ENCODE measurements around the gene PRTG. TPM values are rescaled to one million over a fixed set of nuclear protein-coding genes. Genes with fewer than 3 reads are reported as not detected.
"Not testable (repeated sequence)": the region's sequence is repeated elsewhere in the genome, so short reads cannot be mapped to it uniquely, and the experiment has no call there.

PRTG gene
- total RNA-seq, 2 experiments from 2014 or later, result not detected

DNA sequence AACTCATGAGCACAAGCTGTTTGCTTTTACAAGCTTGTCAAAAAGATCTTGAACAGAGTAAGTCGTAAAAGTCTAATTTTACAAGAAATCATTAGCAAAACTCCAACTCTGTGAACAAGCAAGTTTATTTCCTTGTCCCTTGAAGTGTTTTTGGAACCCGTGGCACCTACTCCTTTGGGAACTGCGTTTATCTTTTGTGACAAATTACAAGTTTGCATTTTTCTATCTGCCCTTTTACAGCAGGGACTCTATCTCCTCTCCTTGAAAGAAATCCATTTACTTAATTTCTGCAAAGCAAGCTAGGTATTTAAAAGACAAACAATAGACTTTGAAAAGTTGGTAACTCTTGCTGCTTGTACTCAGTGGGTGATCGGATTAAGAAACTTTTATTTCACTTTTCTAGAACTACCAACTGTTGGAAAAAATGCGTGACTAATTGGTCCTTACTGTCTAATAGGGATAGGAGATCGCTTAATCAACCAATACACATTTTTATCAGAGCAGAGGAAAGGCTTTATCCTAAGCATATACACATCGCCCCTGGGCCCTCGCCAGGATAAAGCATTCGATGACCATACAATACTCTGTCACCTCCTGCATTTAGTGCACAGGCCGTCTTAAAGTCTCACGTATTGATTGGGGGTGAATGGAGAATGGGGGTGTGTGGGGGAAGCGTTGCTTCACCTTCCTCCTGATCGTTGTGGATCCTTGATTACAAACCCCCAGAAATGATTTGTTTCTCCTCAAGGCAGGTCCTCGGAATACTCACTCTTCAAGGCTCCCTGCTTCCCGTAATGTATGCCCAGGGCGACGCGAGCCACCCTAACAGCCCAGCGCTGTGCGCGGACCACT lies 1.7 kb downstream of the PRTG start:
- Mint-ChIP-seq H3K4me1 (peaks cover 4% of the 10 kb centered on the region), H3K9me3 (no peaks in the 10 kb centered on the region), H3K36me3 (ENCODE audit: low read depth) (no peaks in the 10 kb centered on the region), H3K27ac (no peak overlapping the region), H3K27me3 (peaks cover 40% of the 10 kb centered on the region), H3K4me3 (no peak overlapping the region)
- ChIA-PET CTCF (no interaction called here), POLR2A (no interaction called here)
- DNase-seq, result no peak

DNA sequence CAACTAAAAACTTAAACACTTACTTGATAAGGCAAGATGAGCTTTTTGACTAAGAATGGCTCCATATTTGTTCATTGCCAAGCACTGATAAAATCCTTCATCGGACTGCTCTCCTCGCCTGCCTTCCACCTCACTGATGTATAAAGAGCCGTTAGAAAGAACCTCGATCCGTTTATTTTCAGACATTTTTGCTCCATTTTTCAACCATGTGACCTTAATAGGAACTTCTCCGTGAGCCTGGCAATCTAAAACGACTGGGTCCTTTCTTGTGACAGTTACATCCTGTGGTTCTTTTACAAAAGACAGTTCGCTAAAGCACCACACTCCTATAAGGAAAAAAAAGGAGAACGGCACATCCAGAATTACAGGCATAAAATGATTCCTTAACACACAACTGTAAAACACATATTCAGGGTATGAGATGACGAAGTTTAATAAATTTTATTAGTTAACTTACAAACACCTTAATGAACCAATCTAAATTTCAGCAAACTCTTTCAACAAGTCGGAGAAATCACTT lies 2.5 kb downstream of the PRTG start:
- Mint-ChIP-seq H3K4me3 (no peak overlapping the region), H3K4me1 (peaks cover 4% of the 10 kb centered on the region), H3K27me3 (peaks cover 47% of the 10 kb centered on the region), H3K36me3 (ENCODE audit: low read depth) (no peaks in the 10 kb centered on the region), H3K27ac (no peak overlapping the region), H3K9me3 (no peaks in the 10 kb centered on the region)
- DNase-seq, result no peak
- ChIA-PET POLR2A (no interaction called here), CTCF (no interaction called here)

DNA sequence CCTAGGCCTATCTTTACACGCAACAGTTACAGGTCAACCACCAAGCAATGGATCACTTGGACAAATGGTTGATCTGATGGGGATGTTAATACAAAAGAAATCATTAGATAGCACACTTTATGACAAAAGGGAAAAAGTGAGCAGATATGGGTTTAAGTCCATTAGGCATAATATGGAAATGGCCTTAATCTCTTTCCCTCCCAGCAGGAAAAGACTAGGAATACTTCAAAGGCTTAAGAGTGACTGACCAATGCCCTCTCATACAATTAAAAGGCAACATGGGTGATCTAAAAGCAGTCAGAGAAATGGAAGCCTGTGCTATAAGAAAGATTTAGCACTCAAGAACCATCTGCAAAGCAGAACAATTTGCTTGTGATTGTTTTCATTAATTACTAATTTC lies 3.3 kb downstream of the PRTG start:
- H3K4me1 Mint-ChIP-seq, result peaks cover 4% of the 10 kb centered on the region
- ChIA-PET POLR2A (no interaction called here), CTCF (no interaction called here)
- no peaks in the 10 kb centered on the region for H3K9me3 Mint-ChIP-seq
- peaks cover 47% of the 10 kb centered on the region for H3K27me3 Mint-ChIP-seq
- no peak overlapping the region for H3K4me3 Mint-ChIP-seq
- no peaks in the 10 kb centered on the region for H3K36me3 Mint-ChIP-seq (ENCODE audit: low read depth)
- no peak for DNase-seq
- no peak overlapping the region for H3K27ac Mint-ChIP-seq

DNA sequence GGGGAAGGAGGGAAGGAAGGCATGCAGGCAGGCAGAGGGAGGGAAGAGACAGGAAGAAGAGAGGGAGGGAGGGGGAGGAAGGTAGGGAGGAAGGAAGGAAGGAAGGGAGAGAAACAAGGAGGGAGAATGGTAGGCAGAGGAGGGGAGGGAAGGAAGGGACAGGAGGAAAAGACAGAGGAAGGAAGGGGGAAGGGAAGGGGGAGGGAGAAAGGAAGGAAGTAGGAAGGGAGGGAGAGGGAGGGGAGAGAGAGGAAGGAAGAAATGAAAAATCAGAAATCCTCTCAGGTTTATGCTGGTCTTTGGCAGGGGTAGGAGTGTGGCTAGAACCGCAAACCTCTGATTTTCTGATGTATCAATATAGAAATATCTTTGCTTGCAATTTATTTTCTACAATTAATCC lies 4.2 kb downstream of the PRTG start:
- DNase-seq, result no peak
- ChIA-PET CTCF (interaction anchor here (0.6 to 0.7 kb wide), 2 partner anchors 55 to 95 kb away, joined by 3 to 6 read pairs; no protein-coding TSS in a partner anchor), POLR2A (no interaction called here)
- H3K27me3 Mint-ChIP-seq, result peaks cover 42% of the 10 kb centered on the region
- H3K36me3 Mint-ChIP-seq (ENCODE audit: low read depth), result no peaks in the 10 kb centered on the region
- H3K27ac Mint-ChIP-seq, result no peak overlapping the region
- H3K4me1 Mint-ChIP-seq, result peaks cover 4% of the 10 kb centered on the region
- H3K9me3 Mint-ChIP-seq, result no peaks in the 10 kb centered on the region
- no peak overlapping the region for H3K4me3 Mint-ChIP-seq

DNA sequence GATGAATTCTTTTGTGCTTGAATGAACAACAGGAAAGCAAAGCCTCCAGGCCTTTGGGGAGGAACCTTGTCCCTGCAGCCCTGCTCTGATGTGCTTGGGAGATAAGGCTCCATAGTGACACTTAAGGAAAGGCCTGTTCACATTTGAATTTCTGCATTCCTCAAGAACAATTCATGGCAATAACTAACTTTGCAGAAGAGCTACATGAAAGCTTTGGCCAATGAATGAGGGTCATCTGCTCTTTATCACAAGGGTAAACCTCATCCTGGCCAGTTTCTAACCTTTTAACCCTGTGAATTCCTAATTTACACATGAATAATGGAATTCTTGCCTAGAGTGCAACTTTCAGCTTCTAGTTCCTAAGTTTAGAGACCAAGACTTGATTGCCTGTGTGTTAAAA lies 5.6 kb downstream of the PRTG start:
- Mint-ChIP-seq H3K4me3 (no peak overlapping the region), H3K9me3 (no peaks in the 10 kb centered on the region), H3K27me3 (peaks cover 39% of the 10 kb centered on the region), H3K36me3 (ENCODE audit: low read depth) (no peaks in the 10 kb centered on the region), H3K27ac (no peak overlapping the region), H3K4me1 (no peaks in the 10 kb centered on the region)
- CTCF ChIA-PET, result no interaction called here
- POLR2A ChIA-PET, result no interaction called here
- no peak for DNase-seq

DNA sequence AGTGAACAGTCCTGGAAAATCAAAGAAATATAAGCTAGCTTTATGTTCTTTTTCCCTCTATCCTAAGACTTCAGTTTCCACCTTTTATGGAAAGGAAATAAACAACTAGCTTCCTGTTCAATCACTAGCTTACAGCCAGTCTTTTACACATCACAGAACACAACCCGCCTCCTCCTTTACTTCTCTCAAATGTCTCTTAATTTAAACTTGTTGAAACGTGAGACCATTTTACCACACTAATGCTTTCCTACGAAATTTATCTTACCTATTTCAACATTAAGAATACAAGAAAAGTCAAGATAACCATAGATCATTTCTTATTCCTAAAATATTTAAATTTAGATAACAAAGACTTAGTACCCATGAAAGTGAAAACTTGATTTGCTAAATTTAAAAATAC lies 6.2 kb downstream of the PRTG start:
- Mint-ChIP-seq H3K36me3 (ENCODE audit: low read depth) (no peaks in the 10 kb centered on the region), H3K9me3 (no peaks in the 10 kb centered on the region), H3K4me3 (no peak overlapping the region), H3K27ac (no peak overlapping the region), H3K4me1 (no peaks in the 10 kb centered on the region), H3K27me3 (peaks cover 39% of the 10 kb centered on the region)
- ChIA-PET POLR2A (no interaction called here), CTCF (no interaction called here)
- DNase-seq, result no peak

DNA sequence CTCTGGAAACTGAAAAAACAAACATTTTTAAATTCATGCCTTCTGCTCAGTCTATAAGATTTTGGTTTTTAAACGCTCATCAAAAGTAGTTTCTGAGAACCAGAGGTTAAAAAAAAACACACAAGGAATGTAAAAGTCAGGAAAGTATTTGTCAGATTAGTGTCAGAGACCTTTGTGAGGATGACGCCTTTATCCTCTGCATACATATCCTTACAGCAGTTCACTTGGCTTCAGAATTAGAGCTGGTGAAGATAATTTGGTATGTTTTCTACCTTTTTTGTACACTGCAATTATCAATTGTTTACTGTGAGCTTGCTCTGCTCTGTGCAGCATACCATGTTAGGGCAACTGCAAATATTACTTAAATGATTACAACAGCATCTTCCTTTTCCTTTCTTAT lies 8.3 kb downstream of the PRTG start:
- DNase-seq, result no peak
- no peaks in the 10 kb centered on the region for H3K36me3 Mint-ChIP-seq (ENCODE audit: low read depth)
- H3K27ac Mint-ChIP-seq, result no peak overlapping the region
- no peaks in the 10 kb centered on the region for H3K9me3 Mint-ChIP-seq
- no peaks in the 10 kb centered on the region for H3K4me1 Mint-ChIP-seq
- peaks cover 39% of the 10 kb centered on the region for H3K27me3 Mint-ChIP-seq
- CTCF ChIA-PET, result interaction anchor here (0.5 kb wide), 1 partner anchor 23 kb away, joined by 5 read pairs; no protein-coding TSS in a partner anchor
- POLR2A ChIA-PET, result no interaction called here
- no peak overlapping the region for H3K4me3 Mint-ChIP-seq

DNA sequence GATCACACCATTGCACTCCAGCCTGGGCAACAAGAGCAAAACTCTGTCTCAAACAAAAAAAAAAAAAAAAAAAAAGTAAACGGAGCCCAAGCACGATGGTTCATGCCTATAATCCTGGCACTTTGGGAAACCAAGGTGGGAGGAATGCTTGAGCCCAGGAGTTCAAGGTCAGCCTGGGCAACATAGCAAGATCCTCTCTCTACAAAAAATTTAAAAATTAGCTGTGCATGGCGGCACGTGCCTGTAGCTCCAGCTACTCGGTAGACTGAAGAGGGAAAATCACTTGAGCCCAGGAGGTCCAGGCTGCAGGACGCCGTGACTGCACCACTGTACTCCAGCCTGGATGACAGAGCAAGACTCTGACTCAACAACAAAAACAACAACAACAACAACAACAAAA lies 9.5 kb downstream of the PRTG start:
- POLR2A ChIA-PET; H3K4me1 Mint-ChIP-seq; H3K36me3 Mint-ChIP-seq (ENCODE audit: low read depth); H3K27ac Mint-ChIP-seq; H3K4me3 Mint-ChIP-seq; DNase-seq; H3K9me3 Mint-ChIP-seq: not testable (repeated sequence)
- CTCF ChIA-PET, result interaction anchor here (0.7 kb wide), 1 partner anchor 22 kb away, joined by 3 read pairs; no protein-coding TSS in a partner anchor
- peaks cover 36% of the 10 kb centered on the region for H3K27me3 Mint-ChIP-seq

DNA sequence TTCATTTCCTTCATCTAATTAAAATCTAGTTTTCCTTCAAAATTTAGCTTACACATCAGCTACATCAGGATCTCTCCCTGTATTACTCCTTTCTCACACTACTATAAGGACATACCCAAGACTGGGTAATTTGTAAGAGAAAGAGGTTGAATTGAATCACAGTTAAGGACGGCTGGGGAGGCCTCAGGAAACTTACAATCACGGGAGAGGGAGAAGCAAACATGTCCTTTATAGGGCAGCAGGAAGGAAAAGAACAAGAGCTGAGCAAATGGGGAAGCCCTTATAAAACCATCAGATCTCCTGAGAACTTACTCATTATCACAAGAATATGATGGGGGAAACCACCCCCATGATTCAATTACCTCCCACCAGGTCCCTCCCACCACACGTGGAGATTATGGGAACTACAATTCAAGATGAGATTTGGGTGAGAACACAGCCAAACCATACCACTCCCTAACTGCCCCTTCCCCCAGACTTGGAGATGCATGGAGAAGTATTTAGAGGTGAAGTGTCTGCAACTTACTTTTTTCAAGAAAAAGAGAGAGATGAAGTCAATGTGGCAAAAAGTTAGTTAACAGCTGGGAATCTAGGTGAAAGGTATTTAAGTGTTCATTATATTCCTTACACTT lies 21.3 kb downstream of the PRTG start:
- peaks cover 27% of the 10 kb centered on the region for H3K27me3 Mint-ChIP-seq
- POLR2A ChIA-PET, result no interaction called here
- no peaks in the 10 kb centered on the region for H3K9me3 Mint-ChIP-seq
- H3K4me1 Mint-ChIP-seq, result no peaks in the 10 kb centered on the region
- H3K36me3 Mint-ChIP-seq (ENCODE audit: low read depth), result no peaks in the 10 kb centered on the region
- no peak overlapping the region for H3K27ac Mint-ChIP-seq
- no peak for DNase-seq
- no peak overlapping the region for H3K4me3 Mint-ChIP-seq
- CTCF ChIA-PET, result interaction anchor here (0.6 kb wide), 1 partner anchor 339 kb away, joined by 3 read pairs; no protein-coding TSS in a partner anchor

DNA sequence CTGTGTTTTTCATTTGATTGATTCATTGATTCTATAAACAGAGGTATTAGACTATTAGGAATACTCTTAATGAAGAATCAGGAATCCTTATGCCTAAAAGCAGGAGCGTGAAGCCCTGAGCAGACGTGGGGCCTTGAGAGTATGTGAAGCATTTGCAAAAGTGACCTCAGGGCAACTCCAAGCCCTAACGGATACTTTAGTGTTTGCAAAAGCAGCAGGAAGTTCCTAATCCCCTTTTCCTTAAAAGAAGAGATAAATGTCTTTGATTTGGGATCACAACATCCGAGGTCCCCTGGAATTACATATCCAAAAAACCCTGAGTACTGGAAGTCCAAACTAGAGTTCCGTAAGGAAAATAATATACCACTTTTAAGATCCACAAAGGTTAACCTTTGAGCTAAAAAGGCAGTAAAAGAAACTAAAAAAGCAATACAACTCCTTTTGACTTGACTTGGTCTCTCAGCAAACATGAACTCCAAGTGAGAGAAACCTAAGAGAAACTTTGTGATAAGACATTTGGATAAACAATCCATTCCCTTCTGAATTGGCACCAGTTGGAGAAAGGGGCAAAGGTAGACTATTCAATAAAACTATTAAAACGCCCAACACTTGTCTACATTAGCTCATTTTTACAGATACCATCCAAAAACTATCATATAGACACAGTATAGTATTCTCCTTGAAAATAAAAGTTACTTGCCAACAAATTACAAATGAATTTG lies 27.4 kb downstream of the PRTG start:
- H3K27ac Mint-ChIP-seq, result no peak overlapping the region
- H3K4me3 Mint-ChIP-seq, result no peak overlapping the region
- ChIA-PET CTCF (no interaction called here), POLR2A (no interaction called here)
- no peaks in the 10 kb centered on the region for H3K9me3 Mint-ChIP-seq
- H3K36me3 Mint-ChIP-seq (ENCODE audit: low read depth), result no peaks in the 10 kb centered on the region
- H3K4me1 Mint-ChIP-seq, result peaks cover 2% of the 10 kb centered on the region
- peaks cover 7% of the 10 kb centered on the region for H3K27me3 Mint-ChIP-seq
- DNase-seq, result no peak

DNA sequence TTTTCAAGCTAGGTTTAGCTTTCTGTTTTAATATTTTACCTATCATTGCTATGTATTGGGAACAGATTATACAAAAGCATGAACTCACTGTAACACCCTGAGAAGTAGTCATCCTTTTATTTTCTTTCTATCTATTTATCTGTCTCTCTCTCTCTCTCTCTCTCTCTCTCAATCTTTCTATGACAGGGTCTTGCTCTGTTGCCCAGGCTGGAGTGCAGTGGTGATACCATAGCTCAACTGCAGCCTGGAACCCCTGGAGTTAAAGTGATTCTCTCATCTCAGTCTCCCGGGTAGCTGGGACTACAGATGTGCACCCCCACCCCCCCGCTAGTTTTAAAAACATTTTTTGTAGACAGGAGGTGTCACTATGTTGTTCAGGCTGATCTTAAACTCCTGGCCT lies 28.9 kb downstream of the PRTG start:
- H3K9me3 Mint-ChIP-seq, result no peaks in the 10 kb centered on the region
- ChIA-PET CTCF (interaction anchor here (0.5 to 0.7 kb wide), 3 partner anchors 11 to 269 kb away, joined by 3 to 4 read pairs (median 4); no protein-coding TSS in a partner anchor), POLR2A (no interaction called here)
- no peak overlapping the region for H3K27ac Mint-ChIP-seq
- H3K4me1 Mint-ChIP-seq, result peaks cover 2% of the 10 kb centered on the region
- no peaks in the 10 kb centered on the region for H3K36me3 Mint-ChIP-seq (ENCODE audit: low read depth)
- no peak overlapping the region for H3K4me3 Mint-ChIP-seq
- no peak for DNase-seq
- H3K27me3 Mint-ChIP-seq, result peaks cover 7% of the 10 kb centered on the region

DNA sequence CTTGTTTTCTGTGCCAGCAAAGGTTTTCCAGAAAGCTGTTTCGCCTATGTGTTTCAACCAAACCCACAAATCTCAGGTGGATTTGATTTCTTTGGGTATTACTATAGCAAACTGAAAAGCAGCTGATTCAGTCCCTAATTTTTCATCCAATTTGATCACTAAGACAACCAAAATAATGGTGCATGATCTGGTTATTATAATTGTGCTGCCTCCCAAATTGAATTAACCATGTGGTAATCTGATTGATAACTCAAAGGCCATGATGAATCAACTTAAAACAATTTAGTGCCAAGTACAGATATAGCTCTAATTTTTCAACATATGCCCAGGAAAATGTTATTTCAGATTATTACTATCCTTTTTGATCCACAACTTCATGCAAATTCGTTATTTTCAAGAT lies 30.6 kb downstream of the PRTG start:
- no peak overlapping the region for H3K4me3 Mint-ChIP-seq
- H3K27ac Mint-ChIP-seq, result no peak overlapping the region
- no peak for DNase-seq
- CTCF ChIA-PET, result interaction anchor here (0.9 kb wide), 1 partner anchor 21 kb away, joined by 3 read pairs; no protein-coding TSS in a partner anchor
- H3K27me3 Mint-ChIP-seq, result peaks cover 7% of the 10 kb centered on the region
- peaks cover 2% of the 10 kb centered on the region for H3K4me1 Mint-ChIP-seq
- H3K36me3 Mint-ChIP-seq (ENCODE audit: low read depth), result no peaks in the 10 kb centered on the region
- no peaks in the 10 kb centered on the region for H3K9me3 Mint-ChIP-seq
- POLR2A ChIA-PET, result interaction anchor here (0.6 kb wide), 1 partner anchor 63 kb away, joined by 16 read pairs; no protein-coding TSS in a partner anchor

DNA sequence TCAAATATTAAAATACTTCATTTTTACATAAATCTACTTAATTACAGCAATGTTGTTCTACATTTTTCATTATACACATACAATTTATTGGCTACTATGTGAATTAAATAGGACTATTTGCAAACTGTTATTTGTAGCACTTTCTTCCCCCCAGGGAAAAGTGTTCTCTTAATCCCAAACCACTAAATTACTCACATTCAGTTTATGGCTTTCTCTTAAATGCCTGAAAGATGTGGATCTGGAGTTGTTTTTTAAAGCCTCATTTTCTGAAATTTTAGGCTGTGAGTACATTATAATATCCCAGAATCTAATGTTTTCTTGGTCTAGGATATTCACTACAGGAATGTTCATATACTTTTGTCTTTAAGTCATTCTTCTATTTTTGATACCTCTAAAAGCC lies 32.7 kb downstream of the PRTG start:
- Mint-ChIP-seq H3K4me3 (no peak overlapping the region), H3K9me3 (no peaks in the 10 kb centered on the region), H3K36me3 (ENCODE audit: low read depth) (no peaks in the 10 kb centered on the region), H3K4me1 (peaks cover 2% of the 10 kb centered on the region), H3K27me3 (peaks cover 7% of the 10 kb centered on the region), H3K27ac (no peak overlapping the region)
- ChIA-PET POLR2A (no interaction called here), CTCF (no interaction called here)
- DNase-seq, result no peak

Measured in activated CD4-positive, alpha-beta T cell treated with anti-CD3 and anti-CD28 coated beads, Interleukin-2, amount 10 ng/mL, durations not matched to agents 7 days and 5 days (primary cell).